HG03025 (cell line): ENCODE results near the gene CLASP1.
"Not testable (repeated sequence)": the region's sequence is repeated elsewhere in the genome, so short reads cannot be mapped to it uniquely, and the experiment has no call there.

Experiments used
- ATAC-seq: cut with Tn5 transposase; IDR thresholded peaks from one replicate; pipeline ENCODE4 v1.9.1; 2021; ENCODE audit warnings: mild to moderate bottlenecking, moderate library complexity; ENCODE audit not compliant: unreplicated experiment, low FRiP score

Gene CLASP1

DNA sequence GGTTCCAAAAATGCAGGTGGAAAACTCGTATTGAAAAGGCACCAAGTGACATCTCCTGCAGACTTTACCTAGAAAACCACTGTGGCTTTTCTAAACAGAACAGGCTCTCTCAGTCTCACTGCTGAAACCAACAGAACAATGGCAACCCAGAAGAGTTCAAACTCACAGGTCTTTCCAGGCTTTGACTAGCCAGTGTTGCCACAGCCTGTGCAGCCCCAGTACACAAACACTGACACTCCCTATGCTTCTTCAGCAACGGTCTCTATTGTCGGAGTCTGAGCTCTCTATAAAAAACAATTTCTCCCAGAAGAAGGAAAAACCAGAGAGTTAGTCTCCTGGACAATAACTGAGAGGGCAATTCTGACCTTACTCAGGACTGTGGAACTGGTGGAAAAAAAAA, 206.4 kb downstream of the CLASP1 start:
- ATAC-seq: no peak

DNA sequence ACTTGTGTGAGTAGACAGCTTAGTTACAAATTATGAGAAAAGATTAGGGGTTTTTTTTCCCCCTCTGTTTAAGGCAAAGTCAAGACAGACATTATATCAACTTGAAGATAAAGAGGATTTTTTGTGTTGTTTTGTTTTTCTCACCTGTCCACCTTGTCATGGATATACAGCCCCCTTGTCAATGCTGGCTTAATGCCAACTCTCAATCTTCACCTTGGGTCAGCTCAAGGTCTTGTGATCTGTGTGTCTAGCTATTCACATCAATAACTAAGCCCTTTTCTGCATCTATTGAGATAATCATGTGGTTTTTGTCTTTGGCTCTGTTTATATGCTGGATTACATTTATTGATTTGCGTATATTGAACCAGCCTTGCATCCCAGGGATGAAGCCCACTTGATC, 211.0 kb downstream of the CLASP1 start:
- ATAC-seq: not testable (repeated sequence)

DNA sequence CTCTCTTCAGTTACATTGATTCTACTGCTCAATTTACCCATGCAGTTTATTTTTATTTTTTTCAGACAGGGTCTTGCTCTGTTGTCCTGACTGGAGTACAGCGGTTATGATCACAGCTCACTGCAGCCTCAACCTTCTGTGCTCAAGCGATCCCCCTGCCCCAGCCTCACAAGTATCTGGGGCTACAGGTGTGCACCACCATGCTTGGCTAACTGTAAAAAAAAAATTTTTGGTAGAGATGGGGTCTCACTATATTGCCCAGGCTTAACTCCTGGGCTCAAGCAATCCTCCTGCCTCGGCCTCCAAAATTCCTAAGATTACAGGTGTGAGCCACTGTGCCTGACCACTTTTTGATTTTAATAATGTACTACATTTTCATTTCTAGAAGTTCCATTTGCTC, 212.3 kb downstream of the CLASP1 start:
- ATAC-seq: no peak

DNA sequence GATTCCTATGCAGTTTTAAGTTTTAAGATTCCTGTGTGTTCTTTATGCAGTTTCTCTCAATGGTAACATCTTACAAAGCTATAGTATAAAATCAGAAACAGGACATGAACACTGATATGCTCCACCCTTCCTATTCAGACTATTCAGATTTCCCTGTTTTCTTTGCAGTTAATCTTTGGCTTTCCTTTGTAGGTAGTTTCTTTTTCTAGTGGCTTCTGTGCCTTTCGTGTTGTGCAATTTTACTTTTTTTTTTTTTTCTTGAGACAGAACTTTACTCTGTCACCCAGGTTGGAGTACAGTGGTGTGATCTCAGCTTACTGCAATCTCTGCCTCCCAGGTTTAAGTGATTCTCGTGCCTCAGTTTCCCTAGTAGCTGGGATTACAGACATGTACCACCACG, 213.5 kb downstream of the CLASP1 start:
- no peak for ATAC-seq

DNA sequence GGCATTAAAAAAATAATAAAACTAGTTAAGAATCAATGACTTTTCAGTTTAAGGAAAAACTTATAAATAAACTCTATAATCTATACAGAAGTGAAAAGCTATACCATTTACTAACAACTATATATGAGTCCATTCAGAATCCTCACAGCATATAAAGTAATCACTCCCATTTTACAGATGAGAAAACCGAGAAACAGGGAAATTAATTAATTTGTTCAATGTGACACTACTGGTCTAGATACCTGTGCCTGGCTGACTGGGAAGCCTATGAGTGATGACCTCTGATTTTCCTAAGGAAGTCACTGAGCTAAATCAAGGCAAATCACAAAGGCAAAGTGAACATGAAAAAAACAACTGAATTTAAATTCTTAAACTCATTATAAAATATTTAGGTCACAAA, 218.0 kb downstream of the CLASP1 start:
- no peak for ATAC-seq

DNA sequence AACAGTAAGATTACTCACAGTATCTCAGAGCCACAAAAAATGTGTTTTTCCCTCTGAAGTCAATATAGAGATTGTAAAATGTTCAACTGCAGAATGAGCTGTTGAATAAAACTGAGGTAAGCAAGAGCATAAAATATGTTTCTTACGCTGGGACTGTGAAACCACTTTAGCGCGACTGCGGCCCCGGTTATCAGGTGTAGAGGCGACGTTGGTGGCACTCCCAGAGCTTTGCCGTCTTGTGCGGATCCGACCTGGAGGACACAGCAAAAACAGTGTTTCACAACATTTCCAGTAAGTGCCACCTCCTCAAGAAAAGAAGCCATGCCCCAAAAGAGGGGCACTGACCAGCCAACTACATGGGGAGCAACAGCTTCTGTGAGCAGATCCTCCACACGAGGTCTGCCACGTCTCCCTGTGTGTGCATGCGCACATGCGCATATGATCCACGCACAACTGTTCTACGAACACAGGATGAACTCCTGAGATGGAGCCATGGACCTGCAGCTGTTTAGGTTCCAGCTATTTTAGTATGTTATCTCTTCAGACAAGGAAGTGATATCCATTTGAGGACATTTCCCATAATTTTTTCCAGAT, 219.2 kb downstream of the CLASP1 start:
- no peak for ATAC-seq

DNA sequence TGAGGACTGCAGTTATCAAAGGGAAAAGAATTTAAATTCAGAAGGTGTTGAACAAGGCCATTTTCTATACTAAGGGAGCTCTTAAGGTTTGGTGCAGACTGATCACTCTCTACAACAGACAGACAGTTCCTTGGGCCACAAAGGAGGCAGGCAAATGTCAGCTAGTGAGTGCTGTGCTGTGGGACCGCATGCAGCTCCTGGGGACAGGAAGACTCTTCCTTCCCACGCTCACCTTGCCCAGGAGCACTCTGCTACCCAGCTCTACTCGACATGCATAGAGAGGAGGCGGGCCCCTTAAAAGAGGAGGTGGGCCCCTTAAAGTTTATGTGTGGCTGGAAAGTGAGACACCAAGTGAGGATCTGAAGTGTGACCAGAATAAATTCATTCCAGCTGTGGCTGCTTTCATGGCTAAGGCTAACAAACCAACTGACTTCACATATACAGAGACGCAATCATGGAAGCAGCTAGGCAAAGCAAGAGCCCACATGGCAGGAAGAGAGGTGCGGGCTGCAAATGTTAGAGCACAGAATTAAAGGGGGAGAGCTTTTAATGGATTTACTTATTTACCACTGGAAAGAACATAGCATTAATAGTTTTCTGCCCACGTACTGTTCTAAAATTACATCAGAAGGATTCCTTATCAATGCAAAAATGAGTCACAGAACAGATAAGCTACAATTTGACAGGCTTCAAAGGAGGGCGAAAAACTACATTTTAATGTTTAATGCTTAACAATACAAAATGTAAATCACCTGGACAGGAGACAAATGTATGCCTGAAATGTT, 220.0 kb downstream of the CLASP1 start:
- ATAC-seq: no peak

DNA sequence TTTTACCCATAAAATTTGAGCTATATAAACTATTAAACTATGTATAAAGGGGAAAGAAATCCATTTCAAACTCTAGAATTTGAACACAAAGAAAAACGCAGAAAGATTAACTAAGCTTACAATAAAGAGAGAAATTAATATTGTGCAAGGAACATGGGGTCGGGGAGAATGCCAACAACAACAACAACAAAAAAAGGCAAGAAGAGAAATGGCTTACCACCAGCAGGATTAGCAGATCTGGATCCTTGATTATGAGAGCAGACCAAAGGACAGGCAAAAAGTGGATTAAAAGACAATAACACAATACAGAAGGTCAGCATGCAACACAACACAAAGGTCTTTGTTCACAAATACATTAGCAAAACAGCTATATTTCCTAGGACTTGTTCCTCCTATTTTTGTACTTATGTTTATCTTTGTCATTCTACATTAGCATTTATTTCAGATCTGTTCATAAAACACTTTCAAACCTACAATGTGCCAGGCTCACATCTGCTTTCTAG, 222.0 kb downstream of the CLASP1 start:
- ATAC-seq: no peak

DNA sequence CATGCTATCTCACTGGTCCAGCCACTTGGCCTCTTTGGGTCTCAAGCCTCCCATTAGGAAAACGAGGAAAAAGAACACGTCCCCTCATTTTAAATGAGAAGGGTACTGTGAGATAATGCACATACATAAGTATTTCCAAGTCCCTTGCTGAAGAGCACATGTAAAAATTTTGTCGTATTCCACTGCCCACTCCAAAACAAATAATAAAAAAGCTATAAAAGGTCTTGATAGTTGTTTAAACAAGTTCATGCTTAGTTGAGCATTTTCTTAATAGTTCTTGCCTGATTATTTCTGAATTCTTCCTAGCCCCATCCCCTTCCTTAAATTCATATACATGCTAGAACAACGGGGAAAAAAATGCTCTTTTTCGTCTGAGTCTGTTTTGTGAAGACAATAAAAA, 228.8 kb downstream of the CLASP1 start:
- no peak for ATAC-seq

DNA sequence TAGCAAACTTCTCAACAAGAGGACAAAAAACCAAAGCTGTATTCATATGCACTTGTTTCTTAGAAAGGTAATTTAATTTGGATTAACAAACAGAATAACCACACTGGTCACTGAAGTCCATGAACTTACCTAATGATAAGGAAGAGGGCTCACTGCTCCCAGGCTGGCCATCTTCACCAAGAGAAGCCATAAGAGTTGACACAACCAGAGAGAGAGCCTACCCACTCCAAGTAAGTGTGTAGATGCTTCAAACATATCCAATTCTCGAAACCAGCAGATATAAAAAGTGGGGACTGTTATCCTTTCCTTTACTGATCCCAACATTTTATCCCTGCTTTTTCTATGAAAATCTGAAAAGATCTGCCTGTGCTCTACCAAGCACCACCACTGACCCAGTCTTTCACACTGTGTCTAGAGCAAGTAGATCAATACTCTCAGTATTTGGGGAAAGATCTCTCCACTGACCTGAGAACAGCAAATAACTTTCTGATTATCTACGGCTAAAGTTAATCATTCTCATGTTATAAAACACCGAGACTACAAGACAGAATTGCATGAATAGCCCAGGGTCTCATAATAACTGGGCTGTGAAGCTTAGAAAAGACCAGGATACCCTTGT, 230.1 kb downstream of the CLASP1 start:
- no peak for ATAC-seq

DNA sequence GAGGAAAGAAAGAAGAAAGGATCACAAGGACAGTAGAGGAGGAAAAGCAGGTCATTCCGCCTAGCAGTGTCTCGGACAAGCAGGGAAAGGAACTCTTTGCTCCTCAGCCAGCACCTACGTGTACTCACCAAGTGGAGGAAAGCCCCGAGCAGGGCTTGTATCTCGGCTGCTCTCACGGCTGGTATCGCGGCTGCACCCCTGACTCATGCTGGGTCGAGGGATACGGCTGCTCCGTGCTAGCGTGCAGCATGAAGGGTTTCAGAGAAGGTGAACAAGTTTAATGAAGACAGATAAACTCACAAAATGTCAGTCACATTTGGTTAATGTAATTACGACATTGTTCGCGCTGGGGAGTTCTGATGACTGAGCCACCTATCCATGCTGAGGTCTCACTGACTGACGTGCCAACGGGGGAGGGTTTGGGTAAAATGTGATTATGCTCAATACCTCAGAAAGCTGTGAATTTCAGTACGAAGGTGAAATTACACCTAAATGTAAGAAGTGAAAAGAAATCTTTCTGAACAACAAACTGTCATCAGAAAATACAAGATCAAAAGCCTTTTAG, 230.7 kb downstream of the CLASP1 start:
- ATAC-seq: no peak

DNA sequence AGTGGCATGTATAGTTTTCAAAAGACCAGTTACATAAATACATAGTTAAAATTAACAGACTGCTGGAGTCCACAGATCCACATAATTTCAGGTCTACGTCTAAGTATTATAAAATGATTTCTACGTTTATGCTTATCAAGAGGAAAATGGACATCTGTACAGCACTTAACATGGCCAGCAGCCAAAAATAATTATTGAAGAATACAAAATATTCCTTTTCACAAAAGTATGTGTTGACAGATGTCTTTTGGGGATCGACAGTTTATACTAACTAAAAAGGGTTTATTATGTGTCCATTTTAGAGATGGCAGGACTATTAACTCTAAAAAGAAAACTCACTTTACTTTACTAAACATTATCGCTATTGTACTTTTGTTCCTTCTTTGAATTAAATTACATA, 231.4 kb downstream of the CLASP1 start:
- no peak for ATAC-seq

DNA sequence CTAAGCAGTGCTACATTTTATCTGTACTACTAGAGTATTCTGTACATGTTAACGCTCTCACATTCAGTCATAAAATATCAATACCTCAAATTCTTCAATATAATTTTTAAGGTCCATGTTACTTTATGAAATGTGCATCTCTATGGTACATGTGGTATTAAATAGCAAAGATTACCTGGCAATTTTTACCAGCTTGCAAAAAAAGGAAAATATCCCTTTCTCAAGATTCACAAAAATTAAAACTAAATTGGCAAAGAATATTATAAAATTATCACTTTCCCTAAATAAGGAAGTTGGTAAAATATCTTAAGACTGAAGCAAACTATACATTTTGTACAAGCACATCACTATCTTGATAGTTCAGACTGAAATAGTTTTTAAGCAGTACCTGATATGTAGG, 233.5 kb downstream of the CLASP1 start:
- ATAC-seq: no peak

DNA sequence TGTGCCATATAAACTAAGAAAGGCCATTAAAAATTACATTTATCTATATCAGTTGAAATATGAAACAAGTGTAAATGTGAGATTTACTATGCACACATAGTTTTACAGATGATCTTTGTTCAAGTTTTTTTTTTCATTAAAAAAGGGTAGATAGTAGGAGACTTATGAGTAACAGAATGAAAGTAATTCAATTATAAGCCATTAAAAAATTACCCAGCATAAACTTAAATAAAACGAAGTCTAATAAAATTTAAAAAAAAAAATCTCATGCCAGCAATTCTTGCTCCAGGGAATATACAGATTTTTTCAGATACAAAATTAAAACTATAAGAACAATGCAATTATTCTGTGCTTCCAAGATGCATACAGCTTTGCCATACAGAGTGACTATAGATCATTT, 236.9 kb downstream of the CLASP1 start:
- no peak for ATAC-seq

DNA sequence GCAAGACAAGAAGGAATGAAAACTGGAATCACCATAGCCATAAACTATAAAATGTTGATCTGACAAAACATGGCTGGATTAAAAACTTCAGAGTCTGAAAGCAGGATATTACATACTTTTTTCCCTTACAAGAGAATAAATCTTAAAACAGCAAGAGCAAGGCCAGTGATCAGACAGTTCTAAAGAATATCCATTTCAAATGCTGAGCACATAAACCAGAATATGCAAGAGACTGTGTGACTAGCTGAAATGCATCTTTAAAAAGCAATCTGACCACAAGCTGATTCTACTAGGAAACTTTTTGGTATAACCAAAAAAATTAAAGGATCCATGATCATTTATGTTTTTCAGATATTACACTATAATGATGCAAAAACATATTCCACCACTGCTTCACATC, 239.3 kb downstream of the CLASP1 start:
- ATAC-seq: no peak

DNA sequence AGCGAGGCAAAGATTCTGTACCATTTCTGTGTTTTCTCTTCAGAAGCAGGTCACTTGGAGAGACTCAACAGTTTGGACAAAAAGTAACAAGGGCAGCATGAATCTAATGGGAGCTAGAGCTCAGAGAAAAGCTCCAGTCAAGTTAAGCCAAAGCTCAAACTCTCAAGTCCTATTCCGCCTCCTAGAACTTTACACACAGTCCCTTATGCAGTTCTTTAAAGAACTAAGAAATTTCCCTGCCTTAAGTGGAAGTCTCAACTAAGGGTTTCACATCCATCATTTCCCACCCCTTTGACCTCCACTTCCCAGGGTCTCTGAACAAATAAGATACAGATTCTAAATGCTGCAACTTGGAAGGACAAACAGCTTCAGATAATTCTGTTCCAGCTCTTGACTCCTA, 239.9 kb downstream of the CLASP1 start:
- ATAC-seq: no peak

DNA sequence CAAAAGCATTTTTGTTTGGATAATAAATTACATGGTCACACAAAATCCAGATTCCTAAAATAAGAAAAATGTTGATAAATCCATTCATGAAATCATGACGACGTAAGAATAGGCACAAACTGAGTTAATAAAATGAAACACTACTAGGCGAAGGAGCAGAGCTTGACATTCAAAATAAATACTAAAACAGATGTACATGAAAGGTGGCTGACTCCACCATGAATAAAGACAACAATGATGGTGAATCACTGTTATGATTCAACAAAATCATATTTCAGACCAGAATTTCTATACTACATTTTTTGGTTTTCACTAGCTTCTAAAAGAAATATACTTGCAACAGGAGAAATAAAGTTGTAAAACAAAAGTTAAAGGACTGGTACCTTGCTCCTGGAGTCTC, 240.6 kb downstream of the CLASP1 start:
- no peak for ATAC-seq

DNA sequence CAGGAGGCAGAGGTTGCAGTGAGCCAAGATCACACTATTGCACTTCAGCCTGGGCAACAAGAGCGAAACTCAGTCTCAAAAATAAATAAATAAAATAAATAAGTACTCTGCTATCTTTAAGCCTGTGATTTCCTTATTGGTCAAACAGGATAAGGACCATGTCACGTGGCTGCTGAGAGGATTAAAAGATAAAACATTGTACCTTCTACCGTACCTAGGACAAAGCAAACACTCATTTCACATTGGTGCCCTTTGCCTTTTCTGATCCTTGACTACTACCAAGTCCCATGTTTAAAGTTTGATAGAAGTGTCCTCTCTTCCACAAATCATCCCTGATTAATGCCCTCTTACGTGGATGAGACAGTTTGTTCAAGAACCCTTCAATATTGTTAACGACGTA, 244.0 kb downstream of the CLASP1 start:
- ATAC-seq: no peak

DNA sequence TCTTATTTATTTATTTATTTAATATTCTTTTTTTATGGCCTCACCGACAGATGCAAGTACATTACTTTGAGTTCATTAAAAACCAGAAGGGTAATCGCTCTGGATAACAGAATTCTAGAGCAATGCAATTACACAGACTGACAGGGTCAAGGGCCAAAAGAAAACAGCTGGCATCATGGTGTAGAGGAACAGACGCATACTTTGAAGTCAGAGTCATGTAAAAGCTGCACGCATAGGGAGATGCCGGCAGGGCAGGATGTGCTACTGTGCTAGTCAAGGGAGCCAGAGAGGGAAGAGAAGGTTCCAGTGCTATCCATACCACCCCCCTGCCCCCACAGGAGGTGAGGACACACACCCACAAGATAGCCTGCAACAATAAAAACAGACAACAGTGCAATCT, 249.1 kb downstream of the CLASP1 start:
- no peak for ATAC-seq

DNA sequence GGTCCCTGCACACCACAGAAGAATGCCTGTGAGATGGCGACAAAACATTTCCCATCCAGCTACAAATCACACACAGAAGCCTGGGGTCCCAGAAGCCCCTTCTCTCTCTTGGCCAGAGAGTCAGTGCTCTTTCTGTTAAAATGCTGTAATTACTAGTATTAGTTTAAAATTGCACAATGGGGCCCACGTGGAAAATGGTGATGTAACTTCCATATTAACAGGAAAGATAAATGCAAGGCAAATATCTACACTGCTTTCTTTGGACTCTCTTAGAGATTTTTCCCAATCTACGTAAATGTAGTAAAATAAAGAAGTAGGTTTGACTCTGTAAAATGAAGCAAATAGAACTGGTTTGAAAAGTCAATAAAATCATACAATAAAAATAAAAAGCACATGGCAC, 250.4 kb downstream of the CLASP1 start:
- no peak for ATAC-seq

DNA sequence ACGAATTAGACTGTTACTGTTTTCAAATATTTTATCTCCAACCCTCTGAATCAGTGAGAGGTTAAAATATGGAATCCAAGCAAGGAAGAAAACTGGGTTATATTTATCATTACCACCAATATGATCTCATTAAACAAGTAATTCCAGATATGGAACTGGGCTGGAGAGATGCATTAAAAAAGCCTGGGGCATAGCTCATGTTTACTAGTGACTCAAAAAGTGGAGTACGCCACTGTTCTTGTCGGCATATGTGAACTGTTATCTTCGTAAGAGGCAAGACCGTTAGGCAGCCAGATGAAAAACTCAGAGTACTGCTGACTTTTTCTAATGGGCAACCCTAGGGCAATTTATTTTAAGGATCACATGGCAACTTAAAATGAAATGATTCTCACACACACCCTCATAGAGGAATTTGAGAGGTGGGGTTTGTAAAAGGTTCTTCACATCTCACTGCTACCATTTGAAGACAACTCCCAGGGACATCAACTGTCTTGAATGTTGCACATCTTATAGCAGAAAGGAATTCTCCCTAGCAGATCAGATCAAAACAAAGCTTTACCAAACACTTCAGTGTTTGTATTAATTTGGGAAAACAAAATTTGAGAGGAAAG, 259.1 kb downstream of the CLASP1 start:
- no peak for ATAC-seq
